HG03064 (cell line): ENCODE results near the gene HEXD.

Source experiments
- ATAC-seq: cut with Tn5 transposase; IDR thresholded peaks from one replicate; pipeline ENCODE4 v1.9.1; 2021; ENCODE audit warnings: low read depth; ENCODE audit not compliant: unreplicated experiment

The HEXD gene

DNA sequence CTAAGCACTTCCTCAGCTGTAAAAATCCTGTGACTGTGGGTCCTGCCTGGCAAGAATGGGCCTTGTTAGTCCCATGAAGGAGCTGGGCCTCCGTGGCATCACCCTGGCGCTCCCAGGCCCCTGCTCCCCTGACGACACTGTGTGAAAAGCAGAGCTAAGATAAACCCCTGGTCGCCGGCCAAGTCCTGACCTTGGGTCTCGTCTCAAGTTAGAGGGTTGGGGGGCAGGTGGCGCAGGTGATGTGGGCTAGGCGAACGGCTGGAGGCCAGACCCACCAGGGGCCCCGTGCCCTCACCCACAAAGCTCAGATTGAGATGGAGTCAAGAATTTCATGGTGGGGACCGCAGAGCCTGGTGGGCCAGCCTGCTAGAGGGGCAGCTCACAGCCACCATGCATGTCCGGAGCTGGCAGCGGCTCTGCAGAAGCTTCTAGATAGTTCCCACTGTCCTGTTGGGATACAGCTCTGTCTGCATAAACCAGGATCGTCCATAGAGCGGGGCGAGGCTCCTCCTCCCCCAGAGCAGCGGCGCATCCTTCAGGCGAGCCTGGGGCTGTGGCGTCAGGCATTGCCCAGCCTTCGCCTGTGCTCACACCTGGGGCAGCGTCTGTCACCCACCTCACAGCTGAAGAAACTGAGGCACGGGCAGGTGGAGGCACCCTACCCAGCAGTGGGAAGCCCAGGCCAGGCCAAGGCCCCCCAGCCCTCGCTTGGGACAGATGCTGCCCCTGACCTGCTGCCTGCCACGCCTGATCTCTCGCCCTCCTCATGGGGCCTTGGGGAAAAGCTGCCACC, 20.4 kb downstream of the HEXD start:
- no peak for ATAC-seq

GRCh38 chr17:82439194-82439828, 21.2 kb downstream of the HEXD start:
- no peak for ATAC-seq

GRCh38 chr17:82439829-82440365, 21.8 kb downstream of the HEXD start:
- ATAC-seq, result no peak

- ATAC-seq, result no peak
Measured at GRCh38 chr17:82440469-82440981, 22.4 kb downstream of the HEXD start.

GRCh38 chr17:82440991-82441627, 23.0 kb downstream of the HEXD start:
- ATAC-seq, result no peak

GRCh38 chr17:82441691-82442487, 23.7 kb downstream of the HEXD start:
- no peak for ATAC-seq

DNA sequence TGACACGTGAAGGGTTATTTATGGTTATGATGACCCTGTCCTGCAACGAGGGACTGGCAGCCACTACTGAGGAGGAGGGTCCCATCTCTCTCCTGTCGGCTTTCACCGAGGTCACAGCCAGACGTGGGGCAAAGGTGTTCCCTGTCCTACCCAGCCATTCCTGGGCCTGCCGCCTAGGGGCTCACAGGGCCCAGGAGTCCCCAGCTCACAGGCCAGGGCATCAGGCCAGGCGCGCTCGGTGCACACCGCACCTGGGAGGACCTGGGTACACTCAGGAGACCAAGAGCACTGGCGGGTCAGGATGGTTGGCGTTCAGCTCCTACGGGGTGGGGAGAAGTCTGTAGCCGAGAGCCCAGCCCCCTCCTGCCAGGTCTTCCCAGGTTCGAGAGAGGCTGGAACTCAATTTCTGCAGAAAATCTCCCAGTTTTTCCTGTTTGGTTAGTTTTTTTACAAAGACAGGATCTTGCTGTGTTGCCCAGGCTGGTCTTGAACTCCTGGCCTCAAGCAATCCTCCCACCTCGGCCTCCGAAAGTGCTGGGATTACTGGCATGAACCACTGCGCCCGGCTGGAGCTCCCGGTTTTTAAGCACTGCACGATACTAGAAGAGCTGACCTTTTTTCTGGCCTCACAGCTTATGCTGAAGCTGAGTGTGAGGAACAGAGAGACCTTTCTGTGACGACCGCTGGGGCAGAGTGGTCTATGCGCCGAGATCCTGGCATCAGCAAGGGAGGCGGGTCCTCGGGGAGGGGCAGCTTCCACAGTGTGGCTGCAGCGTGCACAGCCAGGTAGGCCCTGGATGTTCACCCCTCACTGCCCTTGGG, 24.7 kb downstream of the HEXD start:
- no peak for ATAC-seq

GRCh38 chr17:82443465-82444283, 25.5 kb downstream of the HEXD start:
- ATAC-seq, result no peak

- ATAC-seq, result no peak
Measured at GRCh38 chr17:82444284-82444893, 26.2 kb downstream of the HEXD start.

- no peak for ATAC-seq
Measured at GRCh38 chr17:82444941-82445521, 26.9 kb downstream of the HEXD start.

GRCh38 chr17:82445542-82445941, 27.4 kb downstream of the HEXD start:
- ATAC-seq, result no peak

DNA sequence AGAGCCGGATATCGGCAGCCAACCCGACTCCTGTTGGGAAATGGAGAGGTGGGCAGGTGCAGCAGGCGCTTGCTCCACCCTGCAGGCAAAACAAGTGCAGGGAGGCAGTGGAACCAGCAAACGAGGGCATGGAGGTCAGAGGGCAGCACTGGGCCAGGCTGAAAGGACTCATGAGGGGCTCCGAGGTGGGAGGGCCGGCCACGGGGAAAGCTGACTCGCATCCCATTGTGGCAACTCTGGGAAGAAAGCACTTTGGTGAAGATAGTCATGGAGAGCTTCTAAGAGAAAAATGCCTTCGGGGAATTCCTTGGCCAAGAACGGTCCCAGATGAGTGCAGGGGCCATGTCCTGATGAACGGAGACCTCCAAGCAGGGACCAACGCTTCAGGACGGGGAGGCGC, 28.0 kb downstream of the HEXD start:
- ATAC-seq, result no peak

GRCh38 chr17:82446649-82447048, 28.5 kb downstream of the HEXD start:
- no peak for ATAC-seq

- ATAC-seq, result no peak
Measured at GRCh38 chr17:82447876-82448275, 29.7 kb downstream of the HEXD start.

GRCh38 chr17:82449131-82449882, 31.2 kb downstream of the HEXD start:
- no peak for ATAC-seq

GRCh38 chr17:82449883-82450356, 31.8 kb downstream of the HEXD start:
- peak; percentile 10 for ATAC-seq
